8988T (cell line): ENCODE results near the gene PCCA.
"Not testable (repeated sequence)": the region's sequence is repeated elsewhere in the genome, so short reads cannot be mapped to it uniquely, and the experiment has no call there.

Experiments used
- DNase-seq: peaks from one replicate; pipeline ENCODE4 v3.0.0; 2011

The PCCA gene

GRCh38 chr13:100254002-100254401, 165.1 kb downstream of the PCCA start:
- DNase-seq, result no peak

- no peak for DNase-seq
These were observed 173.5 kb downstream of the PCCA start for GRCh38 chr13:100262404-100262803.

GRCh38 chr13:100266026-100266425, 177.1 kb downstream of the PCCA start:
- no peak for DNase-seq

- no peak for DNase-seq
These were observed 180.9 kb downstream of the PCCA start for GRCh38 chr13:100269837-100270236.

GRCh38 chr13:100273138-100273537, 184.2 kb downstream of the PCCA start:
- no peak for DNase-seq

GRCh38 chr13:100273552-100273951, 184.7 kb downstream of the PCCA start:
- no peak for DNase-seq

- DNase-seq, result no peak
These were observed 186.1 kb downstream of the PCCA start for GRCh38 chr13:100274942-100275506.

GRCh38 chr13:100275746-100276145, 186.9 kb downstream of the PCCA start:
- DNase-seq, result no peak

- no peak for DNase-seq
These were observed 191.8 kb downstream of the PCCA start for GRCh38 chr13:100280681-100281080.

- DNase-seq, result not testable (repeated sequence)
These were observed 193.4 kb downstream of the PCCA start for GRCh38 chr13:100282306-100282705.

- no peak for DNase-seq
These were observed 201.4 kb downstream of the PCCA start for GRCh38 chr13:100290165-100290801.

GRCh38 chr13:100291624-100292023, 202.7 kb downstream of the PCCA start:
- DNase-seq, result no peak

- no peak for DNase-seq
These were observed 208.5 kb downstream of the PCCA start for GRCh38 chr13:100297413-100297812.

- no peak for DNase-seq
These were observed 209.3 kb downstream of the PCCA start for GRCh38 chr13:100298116-100298681.

- DNase-seq, result no peak
These were observed 209.8 kb downstream of the PCCA start for GRCh38 chr13:100298691-100299090.

- no peak for DNase-seq
These were observed 211.3 kb downstream of the PCCA start for GRCh38 chr13:100300243-100300642.

- no peak for DNase-seq
These were observed 211.8 kb downstream of the PCCA start for GRCh38 chr13:100300708-100301107.

GRCh38 chr13:100301418-100301817, 212.5 kb downstream of the PCCA start:
- DNase-seq, result no peak

GRCh38 chr13:100302391-100302790, 213.5 kb downstream of the PCCA start:
- DNase-seq, result no peak

GRCh38 chr13:100304229-100304628, 215.3 kb downstream of the PCCA start:
- DNase-seq, result no peak

GRCh38 chr13:100305398-100305797, 216.5 kb downstream of the PCCA start:
- DNase-seq, result no peak

- DNase-seq, result no peak
These were observed 217.1 kb downstream of the PCCA start for GRCh38 chr13:100306030-100306429.

GRCh38 chr13:100306434-100306999, 217.6 kb downstream of the PCCA start:
- DNase-seq, result no peak
